Measurements from ENCODE around the gene HFM1.

- TF ChIP-seq CTCF (IDR thresholded peaks at IDR 0.05) = no peak
- no peak for TF ChIP-seq POLR2A (IDR thresholded peaks at IDR 0.05)
- no peak for TF ChIP-seq POLR2AphosphoS5 (IDR thresholded peaks at IDR 0.05)
- TF ChIP-seq EP300 (IDR thresholded peaks at IDR 0.05) = no peak
Observed at GRCh38 chr1:91440847-91441246, 36.2 kb upstream of the HFM1 start.
